Stimulated activated CD4-positive, alpha-beta T cell treated with anti-CD3 and anti-CD28 coated beads, Interleukin-1b, Interleukin-23, amount 100 ng/mL, for 24 hours (primary cell): ENCODE measurements around the gene STPG4.

Experiments
- DNase-seq, 4 experiments: peaks; one replicate each; pipeline ENCODE4 v3.0.0-alpha.2; 2020; ENCODE audit warnings: low read depth in 4 of 4, low spot score in 1 of 4

The STPG4 gene

DNA sequence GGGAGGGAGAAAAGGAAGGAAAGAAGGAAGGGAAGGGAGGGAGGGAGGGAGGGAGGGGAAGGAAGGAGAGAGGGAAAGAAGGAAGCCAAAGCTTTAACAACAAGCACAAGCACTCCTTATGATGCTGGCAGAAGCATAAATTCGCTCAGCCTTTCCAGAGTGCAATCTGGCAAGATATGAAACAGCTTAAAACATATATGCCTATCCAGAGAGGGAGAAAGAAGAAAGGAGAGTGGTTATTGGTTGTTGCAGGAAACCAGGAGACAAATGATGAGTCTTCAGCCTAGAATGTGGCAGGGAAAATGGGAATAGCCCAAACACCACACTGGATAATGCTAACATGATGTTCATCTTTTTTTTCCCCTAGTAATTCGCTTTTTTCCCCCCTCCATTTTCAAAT is 64.0 kb downstream of the STPG4 start:
- DNase-seq = no peak

DNA sequence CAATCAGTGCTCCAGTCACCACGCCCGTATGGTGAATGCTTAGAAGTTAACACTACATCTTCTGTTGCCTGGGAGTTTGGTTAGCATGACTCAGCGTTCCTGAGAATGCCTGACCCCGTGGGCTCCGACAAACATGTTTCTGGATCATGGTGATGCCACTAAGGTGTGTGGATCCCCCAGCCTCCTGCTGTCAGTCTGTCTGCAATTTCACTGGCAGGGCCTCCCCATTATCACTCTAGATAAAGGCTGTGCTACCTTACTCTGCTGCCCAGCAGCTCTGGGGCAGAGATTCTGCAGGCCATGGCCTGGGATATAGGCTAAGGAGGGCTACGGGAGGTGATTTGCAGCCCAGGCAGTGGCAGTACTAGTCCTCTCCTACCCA is 66.0 kb downstream of the STPG4 start:
- no peak for DNase-seq

DNA sequence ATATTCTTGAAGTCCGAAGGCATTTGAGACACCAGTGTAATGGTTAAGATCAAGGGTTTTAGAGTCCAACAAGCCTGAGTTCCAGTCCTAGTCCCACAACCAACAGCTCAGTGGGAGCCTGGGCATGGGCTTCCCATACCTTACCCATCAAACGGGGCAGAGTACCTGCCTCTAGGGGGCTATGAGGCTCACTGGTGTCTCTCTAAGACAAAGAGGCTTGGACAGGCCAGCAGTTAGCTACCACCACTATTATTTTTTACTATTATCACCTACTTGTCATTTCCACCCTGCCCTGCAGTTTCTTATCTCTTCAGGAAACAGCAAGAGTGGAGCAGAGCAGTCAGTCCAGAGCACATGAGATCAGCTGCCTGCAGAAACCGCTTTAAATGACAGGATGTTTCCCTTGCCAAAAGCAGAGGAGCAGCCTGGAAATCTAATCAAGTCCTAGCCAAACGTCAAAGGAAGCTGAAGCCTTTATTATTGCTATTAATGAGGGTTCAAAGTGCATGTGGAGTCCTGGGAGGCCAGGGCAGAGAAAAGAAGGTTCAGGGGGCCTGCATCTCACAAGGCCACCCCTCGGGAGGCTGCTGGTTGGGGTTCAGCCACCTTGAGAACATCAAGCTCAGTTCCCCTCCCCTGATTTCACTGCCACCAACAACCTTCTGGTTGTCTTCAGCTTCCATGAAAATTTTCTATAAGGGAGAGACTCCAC is 66.6 kb downstream of the STPG4 start:
- DNase-seq = no peak

DNA sequence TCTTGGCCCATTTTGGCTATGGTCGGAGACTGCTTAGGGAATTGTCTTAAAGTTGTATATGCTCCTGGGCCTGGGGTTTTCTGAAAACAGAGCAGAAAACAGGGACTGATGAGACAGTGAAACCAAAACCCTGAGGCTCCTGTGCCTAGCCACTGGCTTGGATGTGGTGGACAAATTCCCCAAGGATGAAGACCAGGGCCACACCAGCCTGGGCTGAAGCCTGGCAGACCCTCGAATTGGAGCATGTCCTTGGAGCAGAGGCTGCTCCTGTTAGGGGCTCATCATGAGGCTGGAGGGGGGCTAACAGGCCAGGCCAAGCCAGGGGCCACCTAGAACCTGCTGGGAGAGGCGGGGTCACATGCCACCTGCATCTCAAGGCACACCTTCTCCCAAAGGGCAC is 68.1 kb downstream of the STPG4 start:
- DNase-seq = no peak

DNA sequence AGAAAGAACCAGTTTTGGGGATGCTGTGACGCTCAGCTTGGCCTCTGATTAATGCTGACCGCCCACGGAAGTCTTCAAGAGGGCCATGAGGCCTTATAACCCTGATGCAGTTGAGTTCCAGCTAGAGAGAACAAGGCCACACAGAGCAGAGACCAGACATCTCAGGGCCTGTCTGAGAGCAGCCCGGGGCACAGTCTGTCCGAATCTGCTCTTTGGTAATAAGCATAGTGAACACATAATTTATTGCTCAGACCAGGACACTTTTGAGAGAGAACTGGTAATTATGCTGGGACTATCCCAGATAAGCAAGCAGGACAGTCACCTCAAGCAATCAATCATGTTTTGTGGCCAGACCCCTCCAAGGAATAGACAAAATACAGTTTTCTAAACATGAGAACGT is 68.5 kb downstream of the STPG4 start:
- no peak for DNase-seq

DNA sequence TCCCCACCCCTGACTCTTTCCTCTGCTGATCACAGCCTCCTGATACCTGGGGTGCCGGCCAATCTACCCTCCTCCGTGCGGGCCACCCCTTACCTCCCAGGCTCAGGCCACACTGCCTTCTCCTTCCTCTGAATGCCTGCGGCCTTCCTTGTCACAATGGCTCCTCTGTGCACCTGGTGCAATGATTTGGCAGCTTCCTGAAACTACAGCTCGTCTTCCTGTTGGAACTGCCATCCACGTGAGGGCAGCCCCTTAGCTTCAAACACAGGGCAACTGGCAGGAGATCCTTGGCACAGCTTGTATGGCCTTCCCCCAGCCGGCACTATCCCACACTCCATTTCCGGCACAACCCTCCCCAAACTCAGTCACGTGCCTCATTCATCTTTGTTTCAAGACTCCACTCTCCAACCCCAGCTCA is 69.0 kb downstream of the STPG4 start:
- DNase-seq = no peak

DNA sequence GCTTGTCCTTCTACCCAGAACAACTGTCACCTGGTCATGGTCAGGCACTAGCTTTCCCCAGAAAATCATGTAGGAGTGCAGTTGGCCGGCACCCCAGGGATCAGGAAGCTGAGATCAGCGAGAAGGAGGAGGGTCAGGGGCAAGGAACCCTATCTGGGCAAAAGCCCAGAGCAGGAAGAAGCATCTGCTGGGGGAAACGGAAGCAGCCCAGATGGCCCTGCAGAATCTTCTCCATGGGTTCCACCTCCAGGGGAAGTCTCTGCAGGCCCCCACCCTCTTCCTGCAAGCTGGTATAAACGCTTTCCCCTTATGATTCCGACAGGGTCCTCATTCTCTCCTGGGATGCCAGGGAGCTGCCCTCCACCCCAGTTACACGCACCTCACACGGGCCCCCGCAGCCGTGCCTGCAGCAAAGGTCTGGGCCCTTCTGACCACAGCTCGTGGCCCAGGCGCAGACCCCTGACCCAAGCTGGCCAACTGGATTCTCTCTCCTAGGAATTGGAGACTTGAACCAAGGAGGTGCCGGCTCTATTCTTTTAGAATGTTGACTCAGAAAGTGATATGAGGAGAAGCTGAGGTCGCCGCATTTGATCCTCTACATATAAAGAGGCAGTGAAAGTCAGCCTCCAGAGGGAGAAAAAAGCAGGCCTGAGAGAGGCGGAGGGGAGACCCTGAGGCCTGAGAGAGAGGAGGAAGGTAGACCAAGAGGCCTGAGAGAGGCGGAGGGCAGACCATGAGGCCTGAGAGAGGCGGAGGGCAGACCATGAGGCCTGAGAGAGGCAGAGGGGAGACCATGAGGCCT is 71.0 kb downstream of the STPG4 start:
- DNase-seq = no peak

DNA sequence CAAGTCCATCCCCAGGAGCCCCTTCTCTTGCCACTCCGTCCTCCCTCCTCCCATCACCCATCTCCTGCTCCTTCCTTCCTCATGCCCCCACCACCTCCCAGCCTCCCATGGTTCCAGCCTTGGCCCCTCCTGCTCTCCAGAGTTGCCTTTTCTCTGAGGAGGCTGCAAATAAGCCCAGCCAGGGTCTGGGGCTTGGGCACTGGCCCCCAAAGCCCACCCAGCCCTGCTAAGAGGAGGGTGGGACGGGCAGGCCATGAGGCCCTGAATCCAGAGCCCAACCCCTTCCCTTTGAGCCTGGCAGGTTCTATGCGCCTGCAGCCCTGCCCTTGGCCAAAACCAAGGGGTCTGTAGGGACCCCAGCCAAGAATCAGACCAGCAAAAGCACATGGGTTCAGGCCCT is 71.6 kb downstream of the STPG4 start:
- no peak for DNase-seq

DNA sequence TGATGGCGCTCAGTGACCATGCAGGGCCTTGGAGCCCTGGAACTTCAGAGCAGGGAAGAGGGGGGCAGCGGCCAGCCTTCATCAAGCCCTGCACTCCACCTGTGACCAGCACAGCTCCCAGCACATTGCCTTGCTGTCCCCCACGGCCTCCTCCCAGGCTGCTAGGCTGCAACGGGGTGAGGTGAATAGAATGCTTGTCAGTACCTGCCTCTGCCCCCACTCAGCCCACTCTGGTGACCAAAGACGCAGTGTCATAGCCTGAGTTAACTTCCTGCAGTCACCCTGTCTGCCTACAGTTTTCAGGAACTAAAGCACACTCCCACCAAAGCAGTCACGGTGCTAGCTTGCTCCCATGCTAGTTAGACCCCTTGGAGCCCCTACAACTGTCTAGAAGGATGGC is 72.1 kb downstream of the STPG4 start:
- no peak for DNase-seq

DNA sequence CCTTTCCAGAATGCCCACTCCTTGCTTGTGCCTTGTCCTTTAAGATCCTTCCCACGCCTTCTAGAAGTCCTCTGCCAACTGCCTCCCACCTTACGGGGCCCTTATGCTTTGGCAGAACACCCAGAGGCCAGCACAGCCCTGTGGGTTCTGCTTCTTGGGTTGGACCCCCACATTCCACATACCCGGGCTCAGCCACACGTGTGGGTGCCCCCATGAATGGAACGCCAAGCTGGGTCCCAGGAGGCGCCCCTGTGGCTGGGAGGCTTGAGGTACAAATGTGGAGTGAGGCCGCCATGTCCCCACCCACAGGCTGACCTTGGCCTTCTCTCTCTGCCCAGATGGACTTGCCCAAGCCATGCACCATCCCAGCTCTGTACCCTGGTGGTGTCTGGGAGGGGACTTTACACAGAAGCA is 74.2 kb downstream of the STPG4 start:
- no peak for DNase-seq

DNA sequence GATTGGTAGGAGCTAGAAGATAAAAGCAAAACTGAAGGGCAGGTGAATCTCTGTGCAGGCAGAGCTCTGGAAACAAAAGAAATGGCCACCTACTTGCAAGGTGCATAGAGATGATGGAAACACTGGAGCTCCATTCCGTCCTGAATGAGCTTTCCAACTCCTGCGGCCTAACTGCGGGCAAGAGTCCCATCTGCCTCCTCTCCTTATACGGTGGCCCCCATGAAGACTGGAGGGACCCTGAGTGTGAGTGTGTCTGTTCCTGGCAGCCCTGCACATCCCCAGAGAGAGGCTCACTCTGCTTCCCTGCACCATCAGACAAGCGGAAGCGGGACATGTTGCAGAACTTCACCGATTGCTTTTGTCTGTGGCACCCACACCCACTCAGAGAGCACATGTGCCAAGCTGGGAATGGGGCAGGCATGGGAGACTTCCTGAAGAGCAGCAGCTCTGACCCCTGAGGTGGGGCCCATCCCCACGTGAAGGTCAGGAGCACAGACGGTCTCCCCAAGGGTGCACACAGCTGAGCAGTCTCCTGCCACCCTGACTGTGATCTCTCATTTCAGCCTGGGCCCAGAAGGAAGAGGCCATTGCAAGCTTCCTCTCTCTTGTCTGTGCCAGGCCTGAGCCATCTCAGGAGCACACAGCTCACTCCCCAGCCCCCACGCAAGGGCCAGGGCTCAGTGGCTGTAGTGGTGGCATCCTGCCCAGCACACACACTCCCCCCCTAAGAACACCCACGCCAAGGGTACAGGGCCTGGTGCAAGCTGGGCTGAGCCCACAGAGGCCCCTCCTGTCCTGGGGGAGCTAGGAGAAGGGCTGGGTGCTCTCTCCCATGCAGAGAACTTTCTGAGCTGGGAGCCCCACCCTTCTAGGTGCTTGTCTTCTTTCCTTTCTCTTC is 75.3 kb downstream of the STPG4 start:
- no peak for DNase-seq

DNA sequence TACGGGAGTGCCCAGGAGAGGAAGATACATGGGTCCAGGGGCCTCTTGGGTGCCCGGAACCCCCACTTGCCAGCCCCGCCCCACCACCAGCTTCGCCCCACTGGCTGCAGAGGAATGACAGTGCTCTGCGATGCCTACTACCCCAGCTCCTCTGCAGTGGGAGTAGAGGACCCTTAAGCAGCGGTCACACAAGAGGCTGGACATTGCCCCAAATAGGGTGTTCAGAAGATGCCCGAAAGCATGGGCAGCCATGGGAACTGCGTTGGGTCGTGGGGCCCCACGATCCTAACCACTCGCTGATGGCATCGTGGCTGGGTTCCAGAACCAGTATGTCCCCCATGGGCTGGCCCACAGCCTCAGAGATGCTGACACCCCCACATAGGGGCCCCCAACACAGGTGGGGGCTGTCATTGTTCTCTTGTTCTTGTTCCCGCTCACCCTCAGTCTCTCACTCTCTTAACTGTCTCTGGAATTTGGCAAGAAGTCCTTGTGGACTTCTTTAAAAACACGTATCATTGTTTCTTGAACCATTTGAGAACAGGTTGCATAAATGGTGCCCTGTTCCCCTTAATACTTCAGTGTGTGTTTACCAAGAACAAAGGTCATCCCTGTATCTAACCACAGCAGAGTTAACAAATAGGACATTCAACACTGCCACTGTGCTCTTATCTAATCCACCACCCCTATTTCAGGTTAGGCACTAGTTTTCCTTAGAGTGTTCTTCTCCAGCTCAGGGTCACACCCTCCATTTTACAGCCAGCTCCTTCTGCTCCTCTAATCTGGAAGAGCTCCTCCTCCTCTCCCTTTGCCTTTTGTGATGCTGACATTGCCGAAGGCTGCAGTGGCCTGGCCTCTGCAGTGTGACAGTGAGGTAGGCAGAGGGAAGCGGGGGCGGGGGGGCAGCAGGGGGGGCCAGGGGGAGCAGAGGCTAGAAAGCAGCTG is 76.3 kb downstream of the STPG4 start:
- DNase-seq = no peak

DNA sequence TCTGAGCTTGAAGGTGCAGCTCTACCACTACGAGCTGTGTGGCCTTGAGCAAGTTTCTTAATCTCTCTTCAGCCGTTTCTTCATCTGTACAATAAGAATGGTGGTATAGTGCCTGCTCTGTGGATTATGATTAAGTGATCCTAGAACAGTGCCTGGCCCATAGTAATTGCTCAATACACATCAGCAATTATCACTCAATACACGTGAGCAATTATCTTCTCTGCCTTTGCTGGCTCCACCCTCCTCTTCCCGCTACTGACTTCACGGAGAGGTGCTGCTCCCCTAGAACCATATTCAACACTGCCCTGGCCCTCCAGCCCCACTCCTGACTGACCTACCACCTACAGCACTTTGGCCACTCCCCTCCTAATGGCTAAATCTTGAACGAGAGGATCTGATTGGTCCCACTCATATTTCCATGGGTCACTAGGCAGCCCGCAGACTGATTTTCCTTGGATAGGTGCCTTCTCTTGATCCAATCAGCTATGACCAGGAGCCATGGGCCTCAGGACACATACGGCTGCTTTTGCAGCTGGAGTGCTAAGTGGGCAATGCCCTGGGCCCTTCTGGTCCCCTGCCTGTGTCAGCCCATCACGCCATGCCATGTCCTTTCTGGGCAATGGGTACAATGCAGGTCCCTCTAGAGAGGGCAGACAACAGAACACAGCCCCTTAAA is 77.5 kb downstream of the STPG4 start:
- DNase-seq = no peak

DNA sequence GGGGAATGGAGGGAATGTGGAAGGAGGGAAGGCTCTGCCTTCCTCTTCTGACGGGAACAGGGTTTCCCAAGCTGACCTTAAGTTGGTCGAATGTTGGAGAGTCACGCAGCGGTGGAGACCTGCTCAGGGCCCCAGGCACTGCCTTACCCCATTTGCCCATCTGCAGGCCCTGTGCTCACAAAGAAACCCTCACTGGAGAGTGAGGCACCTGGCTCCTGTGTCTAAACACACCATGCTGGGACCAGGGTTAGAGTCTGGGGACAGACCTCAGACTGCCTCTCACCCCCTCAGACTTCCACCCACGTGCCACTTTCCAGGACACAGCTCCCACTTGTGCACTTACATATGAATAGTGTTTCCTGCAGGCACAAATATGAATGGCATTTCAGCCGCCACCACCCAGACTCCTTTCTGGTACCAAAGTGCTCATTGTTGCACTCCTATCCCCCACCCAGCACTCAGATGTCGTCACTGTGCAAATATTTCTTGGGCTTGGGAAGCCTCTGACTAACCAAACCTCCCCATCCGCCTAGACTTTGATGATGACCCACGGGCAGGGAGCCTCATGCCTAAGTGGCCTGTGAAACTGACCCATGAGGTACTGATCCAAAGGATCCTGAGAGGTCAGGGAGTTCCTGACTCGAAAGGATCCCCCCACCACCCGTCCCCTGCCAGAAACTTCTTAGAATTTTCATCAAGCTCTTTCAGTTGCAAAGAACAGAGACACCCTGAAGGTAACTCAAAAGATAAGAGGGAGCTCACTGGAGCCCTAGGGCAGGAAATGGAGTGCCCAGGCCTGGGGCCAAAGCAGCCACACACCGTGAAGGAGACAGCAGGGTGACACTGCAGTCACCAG is 78.3 kb downstream of the STPG4 start:
- no peak for DNase-seq

DNA sequence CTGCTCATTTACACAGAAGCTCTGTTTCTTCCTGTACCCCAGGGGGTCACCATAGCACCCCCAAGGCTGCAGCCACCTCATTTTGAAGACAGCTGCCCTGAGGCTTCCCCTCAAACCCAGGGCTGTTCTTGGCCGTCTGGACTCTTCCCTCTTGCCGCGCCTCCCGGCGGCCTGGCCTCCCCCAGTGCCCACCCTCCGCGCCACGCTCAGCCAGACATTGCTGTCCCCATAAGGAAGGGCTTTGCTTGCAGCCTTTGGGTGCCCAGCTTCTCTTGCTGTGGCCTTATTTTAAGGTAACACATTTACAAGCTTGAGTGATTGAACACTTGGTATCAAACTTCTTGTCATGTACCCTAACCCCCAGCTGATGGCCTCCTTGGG is 79.0 kb downstream of the STPG4 start:
- no peak for DNase-seq

DNA sequence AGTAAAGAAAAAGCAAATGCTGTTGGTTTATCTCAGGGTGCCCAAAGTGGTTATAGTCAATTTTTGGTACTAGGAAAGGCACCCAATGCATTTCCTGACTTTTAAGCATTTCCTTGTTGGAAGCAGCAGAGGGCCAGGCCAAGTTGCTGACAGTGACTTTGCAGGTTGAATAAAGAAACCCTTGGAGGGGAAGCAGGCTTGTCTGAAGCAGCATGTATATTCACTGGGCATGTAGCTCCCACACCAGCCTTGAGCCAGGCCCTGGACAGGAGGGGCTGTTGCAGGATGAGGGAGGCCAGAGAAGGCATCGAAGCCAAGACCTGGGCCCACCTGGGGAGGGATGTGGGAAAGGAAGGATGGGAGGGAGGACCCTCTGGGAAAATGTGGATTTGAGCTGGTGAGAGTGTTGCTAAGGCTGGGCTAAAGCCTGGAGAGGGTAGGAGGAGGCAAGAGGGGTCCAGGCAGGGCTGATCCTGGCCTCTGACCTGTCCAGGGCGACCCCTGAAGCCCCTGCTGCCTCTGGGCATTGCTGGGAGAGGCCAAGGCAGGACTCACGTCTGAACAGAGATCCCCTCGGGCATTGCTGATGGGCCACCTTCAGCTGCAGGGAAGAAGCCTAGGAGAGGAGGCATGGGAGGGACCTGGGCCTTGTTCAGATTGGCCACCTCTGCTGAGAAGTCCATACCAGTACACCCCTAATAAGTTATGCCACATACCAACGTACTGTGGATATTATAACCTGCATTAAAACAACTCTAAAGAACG is 79.6 kb downstream of the STPG4 start:
- no peak for DNase-seq

DNA sequence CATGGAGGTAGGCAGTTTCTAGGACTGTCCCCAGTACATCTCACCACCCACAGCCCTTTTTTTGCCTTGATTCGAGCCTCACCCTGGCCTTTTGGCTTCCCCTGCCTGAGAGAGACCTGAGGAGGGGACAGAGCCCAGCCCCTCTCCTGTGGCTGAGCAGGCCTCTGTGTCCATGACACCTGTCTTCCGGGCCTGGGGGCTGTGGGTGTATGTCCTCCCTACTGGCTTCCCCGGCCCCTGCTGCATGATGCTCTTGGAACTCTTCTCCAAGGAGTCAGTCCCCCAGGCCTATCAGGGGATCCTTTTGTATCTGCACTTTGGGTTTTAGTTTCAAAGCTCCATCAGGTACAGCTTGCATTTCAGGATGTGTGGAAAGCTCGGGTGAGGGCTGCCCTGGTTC is 80.4 kb downstream of the STPG4 start:
- no peak for DNase-seq

DNA sequence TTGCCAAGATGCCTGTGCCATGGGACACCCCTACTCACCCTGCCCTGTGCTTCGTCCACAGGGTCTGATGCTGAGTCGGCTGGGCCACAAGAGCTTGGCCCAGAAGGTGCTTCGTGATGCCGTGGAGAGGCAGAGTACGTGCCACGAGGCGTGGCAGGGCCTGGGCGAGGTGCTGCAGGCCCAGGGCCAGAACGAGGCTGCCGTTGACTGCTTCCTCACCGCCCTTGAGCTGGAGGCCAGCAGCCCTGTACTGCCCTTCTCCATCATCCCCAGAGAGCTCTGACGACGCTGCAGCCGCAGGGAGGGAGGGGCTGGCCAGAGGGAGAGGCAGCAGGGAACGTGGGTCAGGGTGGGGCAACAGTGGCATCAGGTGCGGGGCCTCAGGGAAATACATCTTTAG is 81.5 kb downstream of the STPG4 start:
- no peak for DNase-seq

DNA sequence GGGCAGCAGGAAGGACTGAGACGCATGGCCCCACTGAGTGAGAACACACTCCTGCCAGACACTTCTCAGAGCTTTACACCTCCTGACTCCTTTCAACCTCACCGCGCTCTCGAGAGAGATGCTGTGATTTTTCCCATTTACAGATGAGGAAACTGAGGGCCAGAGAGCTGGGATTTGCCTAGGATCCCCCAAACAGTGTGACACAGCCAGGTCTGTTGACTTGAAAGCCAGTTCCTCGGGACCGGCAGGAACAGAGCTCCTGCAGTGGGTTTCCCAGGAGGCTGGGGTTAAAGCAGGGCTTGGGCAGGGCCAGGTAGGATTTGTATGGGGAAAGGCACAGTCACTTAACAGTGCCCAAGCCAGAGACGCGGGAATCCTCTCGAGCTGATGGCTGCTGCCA is 81.9 kb downstream of the STPG4 start:
- no peak for DNase-seq
